GM12801 (cell line): ENCODE data around the gene NFATC2.

Experiments
- TF ChIP-seq, protein P1 (sequence below): IDR thresholded peaks from one replicate; pipeline ENCODE4 v1.5.1; 2011; ENCODE audit warnings: control low read depth; ENCODE audit not compliant: insufficient read length; ENCODE audit errors: extremely low read depth

The NFATC2 gene

DNA sequence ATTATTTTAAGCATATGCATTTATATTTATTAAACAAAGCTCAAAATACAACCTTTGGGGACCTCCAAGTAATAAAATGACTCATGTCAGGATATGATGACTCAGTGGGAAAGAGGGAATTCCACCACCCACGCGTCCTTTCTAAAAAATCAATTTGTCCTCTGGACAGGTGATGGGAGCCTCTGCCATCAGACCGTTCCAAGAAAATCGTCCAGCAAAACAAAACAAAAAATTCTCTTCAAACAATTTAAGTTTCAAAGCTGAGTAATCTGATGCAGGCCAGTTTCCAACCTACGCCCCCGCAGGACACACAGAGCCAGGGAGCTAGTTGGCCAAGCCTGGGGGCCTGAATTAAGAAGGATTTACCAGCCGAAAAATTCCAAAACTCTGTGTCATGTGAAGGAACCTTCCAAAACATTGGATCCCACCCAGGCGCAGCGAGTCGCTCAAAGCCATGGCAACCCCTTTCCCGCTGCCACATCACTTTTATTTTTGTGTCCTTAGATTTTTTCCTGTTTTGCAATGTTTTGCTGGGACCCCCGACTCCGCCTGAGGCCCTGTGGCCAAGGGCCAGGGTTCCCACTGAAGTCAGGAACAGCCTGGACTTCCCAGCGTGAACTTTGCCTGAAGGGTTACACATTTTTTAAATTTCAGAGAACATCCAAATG, 95.3 kb downstream of the NFATC2 start:
- TF ChIP-seq, protein P1, sequence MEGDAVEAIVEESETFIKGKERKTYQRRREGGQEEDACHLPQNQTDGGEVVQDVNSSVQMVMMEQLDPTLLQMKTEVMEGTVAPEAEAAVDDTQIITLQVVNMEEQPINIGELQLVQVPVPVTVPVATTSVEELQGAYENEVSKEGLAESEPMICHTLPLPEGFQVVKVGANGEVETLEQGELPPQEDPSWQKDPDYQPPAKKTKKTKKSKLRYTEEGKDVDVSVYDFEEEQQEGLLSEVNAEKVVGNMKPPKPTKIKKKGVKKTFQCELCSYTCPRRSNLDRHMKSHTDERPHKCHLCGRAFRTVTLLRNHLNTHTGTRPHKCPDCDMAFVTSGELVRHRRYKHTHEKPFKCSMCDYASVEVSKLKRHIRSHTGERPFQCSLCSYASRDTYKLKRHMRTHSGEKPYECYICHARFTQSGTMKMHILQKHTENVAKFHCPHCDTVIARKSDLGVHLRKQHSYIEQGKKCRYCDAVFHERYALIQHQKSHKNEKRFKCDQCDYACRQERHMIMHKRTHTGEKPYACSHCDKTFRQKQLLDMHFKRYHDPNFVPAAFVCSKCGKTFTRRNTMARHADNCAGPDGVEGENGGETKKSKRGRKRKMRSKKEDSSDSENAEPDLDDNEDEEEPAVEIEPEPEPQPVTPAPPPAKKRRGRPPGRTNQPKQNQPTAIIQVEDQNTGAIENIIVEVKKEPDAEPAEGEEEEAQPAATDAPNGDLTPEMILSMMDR, result no peak

DNA sequence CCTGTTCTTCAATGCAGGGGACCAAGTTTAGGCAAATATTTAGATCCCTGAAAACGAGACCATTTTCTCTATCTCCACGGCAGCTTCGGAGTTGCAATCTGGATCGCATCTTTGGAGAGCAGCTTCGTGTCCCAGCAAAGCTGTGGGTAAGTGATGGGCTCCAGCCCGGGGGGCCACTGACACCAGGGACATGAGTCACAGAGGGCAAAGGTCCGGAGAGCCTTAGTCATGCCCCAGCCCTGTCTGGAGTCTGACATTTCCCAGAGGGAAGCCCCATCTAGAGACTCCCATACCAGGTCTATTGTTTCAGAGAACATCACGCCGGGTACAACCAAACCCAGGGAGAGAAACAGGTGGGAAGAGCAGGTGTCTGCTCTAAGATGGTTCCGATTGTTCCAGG, 95.9 kb downstream of the NFATC2 start:
- TF ChIP-seq, protein P1, result no peak

GRCh38 chr20:51446230-51446629, 96.3 kb downstream of the NFATC2 start:
- TF ChIP-seq, protein P1, result no peak

DNA sequence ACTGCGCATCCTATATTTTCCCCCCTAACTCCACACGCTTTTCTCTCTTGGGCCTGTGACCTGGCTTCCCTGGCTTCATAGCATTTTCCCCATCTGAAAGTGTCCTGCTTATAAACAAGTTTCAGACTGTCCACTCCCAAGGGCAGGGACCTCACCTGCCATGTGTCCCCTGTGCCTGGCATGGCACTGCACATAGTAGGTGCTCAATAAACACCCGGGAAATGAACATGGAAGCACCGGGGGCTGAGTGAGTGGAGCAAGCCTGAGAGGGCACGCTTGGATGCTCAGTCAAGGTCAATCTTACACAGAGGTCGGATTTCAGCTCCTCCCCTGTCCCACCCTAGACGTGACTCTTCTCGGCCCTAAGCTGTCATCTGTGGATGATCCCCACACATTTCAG, 96.9 kb downstream of the NFATC2 start:
- TF ChIP-seq, protein P1, result no peak

DNA sequence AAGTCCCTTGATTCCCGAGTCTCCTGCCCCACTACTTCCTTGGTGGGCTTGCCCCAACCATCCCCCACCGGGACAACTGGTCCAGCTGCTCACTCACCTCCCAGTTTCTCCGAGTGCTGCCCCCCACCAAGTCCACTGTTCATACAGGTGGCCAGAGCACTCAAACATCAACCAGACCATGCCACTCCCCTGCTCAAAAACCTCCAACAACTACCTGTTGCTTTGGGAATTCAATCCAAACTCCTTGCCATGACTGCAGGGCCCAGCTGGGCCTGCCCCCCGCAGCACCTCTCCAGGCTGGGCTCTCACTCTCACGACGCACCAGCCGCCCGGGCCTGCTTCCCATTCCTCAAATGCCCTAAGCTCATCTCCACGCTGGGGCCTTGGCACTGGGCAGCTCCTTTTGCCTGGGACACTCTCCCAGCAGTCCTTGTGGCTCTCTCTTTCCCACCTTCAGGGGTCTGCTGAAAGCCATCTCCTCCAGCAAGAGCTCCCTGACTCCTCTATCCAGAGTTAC, 97.5 kb downstream of the NFATC2 start:
- TF ChIP-seq, protein P1, result no peak

DNA sequence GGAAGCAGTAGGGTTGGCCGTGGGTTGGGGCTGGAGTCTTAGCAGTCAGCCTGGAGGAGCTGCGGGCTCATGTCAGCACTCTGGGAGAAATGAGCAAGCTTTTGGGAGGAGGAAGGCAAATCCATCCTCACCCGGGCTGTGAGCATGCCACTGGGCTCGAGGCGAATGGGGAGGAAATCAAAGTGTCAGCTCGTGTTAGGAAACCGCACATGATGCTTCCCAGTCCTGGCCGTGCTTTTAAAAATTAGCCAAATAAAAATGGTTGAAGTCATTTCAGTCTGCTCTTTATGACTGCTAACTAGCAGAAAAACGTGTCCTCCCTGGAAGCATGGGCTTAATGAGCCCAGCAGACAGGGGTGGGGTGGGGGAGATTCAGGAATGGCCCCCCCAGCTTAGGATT, 98.1 kb downstream of the NFATC2 start:
- TF ChIP-seq, protein P1, result no peak

DNA sequence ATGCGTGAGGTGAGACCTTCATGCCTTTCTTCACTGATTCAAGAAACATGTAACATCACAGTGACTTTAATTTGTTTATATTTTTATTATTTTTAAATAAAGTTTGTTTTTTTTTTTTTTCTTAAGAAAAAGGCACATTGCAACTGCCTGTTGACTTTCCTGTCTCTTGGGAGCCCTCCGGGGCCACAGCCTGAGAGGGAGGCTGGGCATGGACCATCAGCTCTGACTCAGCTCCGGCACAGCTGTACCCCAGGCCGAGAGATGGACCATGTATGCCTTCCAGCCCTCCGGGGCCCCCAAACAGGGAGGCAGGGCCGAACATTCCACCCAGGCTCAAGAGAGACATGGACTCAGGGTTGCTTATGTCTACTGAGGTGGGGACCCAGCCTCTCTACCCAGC, 99.9 kb downstream of the NFATC2 start:
- TF ChIP-seq, protein P1, result no peak
